GM12872 (cell line): Measurements from ENCODE around the gene ECHDC3.
A peak's percentile ranks its signal among the peaks of the same experiment; 100 is the strongest.

ENCODE experiments used
- TF ChIP-seq, protein P1 (sequence below): IDR thresholded peaks from 3 replicates; pipeline ENCODE4 v1.5.1; 2011; ENCODE audit warnings: low read depth, mild to moderate bottlenecking, low read length, moderate library complexity; ENCODE audit not compliant: insufficient read depth

Gene ECHDC3

GRCh38 chr10:11742009-11742778, at the start of gene ECHDC3:
Gene ECHDC3, plus strand, starts transcription at chr10:11742382. Its CDS starts 195 bp downstream, at chr10:11742577.
- TF ChIP-seq, protein P1, sequence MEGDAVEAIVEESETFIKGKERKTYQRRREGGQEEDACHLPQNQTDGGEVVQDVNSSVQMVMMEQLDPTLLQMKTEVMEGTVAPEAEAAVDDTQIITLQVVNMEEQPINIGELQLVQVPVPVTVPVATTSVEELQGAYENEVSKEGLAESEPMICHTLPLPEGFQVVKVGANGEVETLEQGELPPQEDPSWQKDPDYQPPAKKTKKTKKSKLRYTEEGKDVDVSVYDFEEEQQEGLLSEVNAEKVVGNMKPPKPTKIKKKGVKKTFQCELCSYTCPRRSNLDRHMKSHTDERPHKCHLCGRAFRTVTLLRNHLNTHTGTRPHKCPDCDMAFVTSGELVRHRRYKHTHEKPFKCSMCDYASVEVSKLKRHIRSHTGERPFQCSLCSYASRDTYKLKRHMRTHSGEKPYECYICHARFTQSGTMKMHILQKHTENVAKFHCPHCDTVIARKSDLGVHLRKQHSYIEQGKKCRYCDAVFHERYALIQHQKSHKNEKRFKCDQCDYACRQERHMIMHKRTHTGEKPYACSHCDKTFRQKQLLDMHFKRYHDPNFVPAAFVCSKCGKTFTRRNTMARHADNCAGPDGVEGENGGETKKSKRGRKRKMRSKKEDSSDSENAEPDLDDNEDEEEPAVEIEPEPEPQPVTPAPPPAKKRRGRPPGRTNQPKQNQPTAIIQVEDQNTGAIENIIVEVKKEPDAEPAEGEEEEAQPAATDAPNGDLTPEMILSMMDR = no peak

DNA sequence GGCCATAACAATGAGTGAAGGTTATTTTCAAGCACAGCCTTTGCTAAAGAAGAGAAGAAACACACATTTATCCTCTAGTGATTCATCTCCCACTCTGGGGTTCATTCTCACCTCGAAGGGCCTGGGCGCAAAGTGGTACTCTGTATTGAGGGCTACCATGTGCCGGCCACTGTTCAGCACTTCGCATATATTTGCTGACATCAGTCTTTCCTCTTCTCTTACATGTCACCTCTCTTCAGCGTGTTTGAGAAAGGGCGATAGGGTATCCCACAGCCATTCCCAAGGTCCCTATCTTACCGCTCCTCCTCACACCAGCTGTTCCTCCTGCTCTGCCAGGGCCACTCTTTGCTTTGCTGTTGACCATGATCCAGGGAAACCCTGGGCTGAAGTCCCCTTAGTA, 48.8 kb upstream of the ECHDC3 start:
- TF ChIP-seq, protein P1 = no peak

- TF ChIP-seq, protein P1 = no peak
Measured at GRCh38 chr10:11695779-11696178, 46.4 kb upstream of the ECHDC3 start.

- TF ChIP-seq, protein P1 = peak; percentile 65
Measured at GRCh38 chr10:11697718-11698527, 44.3 kb upstream of the ECHDC3 start.

- TF ChIP-seq, protein P1 = no peak
Measured at GRCh38 chr10:11698691-11699549, 43.3 kb upstream of the ECHDC3 start.

GRCh38 chr10:11699550-11700097, 42.6 kb upstream of the ECHDC3 start:
- TF ChIP-seq, protein P1 = no peak
